Lower leg skin (tissue), 3 donors: ENCODE data around the gene COL8A1.
"Not testable (repeated sequence)": the region's sequence is repeated elsewhere in the genome, so short reads cannot be mapped to it uniquely, and the experiment has no call there.

ENCODE experiments used
- POLR2A ChIP-seq, 2 donors: fragments of 450-650 bp; IDR thresholded peaks; one replicate each; pipeline ENCODE4 v1.6.1; 2016 to 2017; ENCODE audit warnings: antibody characterized with exemption in 2 of 2, mild to moderate bottlenecking in 1 of 2, moderate library complexity in 1 of 2
- TF ChIP-seq, protein P1 (sequence below), 3 donors: fragments of 450-650 bp; IDR thresholded peaks; one replicate each; pipeline ENCODE4 v1.5.1; 2016; ENCODE audit warnings: antibody characterized with exemption in 3 of 3, mild to moderate bottlenecking in 3 of 3, moderate library complexity in 2 of 3

DNA sequence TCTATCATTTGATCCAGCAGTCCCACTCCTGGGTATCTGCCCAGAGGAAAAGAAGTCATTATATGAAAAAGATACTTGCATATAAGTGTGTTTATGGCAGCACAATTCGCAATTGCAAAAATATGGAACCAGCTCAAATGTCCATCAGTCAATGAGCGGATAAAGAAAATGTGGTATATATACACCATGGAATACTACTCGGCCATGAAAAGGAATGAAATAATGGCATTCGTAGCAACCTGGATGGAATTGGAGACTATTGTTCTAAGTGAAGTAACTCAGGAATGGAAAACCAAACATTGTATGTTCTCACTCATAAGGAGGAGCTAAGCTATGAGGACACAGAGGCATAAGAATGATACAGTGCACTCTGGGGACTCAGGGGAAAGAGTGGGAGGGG, 203.6 kb downstream of the COL8A1 start:
- TF ChIP-seq, protein P1, sequence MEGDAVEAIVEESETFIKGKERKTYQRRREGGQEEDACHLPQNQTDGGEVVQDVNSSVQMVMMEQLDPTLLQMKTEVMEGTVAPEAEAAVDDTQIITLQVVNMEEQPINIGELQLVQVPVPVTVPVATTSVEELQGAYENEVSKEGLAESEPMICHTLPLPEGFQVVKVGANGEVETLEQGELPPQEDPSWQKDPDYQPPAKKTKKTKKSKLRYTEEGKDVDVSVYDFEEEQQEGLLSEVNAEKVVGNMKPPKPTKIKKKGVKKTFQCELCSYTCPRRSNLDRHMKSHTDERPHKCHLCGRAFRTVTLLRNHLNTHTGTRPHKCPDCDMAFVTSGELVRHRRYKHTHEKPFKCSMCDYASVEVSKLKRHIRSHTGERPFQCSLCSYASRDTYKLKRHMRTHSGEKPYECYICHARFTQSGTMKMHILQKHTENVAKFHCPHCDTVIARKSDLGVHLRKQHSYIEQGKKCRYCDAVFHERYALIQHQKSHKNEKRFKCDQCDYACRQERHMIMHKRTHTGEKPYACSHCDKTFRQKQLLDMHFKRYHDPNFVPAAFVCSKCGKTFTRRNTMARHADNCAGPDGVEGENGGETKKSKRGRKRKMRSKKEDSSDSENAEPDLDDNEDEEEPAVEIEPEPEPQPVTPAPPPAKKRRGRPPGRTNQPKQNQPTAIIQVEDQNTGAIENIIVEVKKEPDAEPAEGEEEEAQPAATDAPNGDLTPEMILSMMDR (IDR thresholded peaks at IDR 0.05): not testable (repeated sequence)
- not testable (repeated sequence) for TF ChIP-seq POLR2A (IDR thresholded peaks at IDR 0.05)
